ENCODE results near the gene PCYT1B. TPM values are rescaled to one million over a fixed set of nuclear protein-coding genes. Genes with fewer than 3 reads are reported as not detected.

The PCYT1B gene
- total RNA-seq, 4 donors from 2014 or later = 0.87 to 1.9 (median 1.2) TPM

GRCh38 chrX:24648495-24648894, 1.3 kb upstream of the PCYT1B start:
- Histone ChIP-seq H3K27ac (no peak overlapping the region), H3K4me3 (no peak overlapping the region), H3K27me3 (peaks cover 0 to 12% of the 10 kb centered on the region in 2 donors), H3K9me3 (no peaks in the 10 kb centered on the region), H3K36me3 (no peaks in the 10 kb centered on the region), H3K4me1 (peaks cover 0 to 6% (median 0%) of the 10 kb centered on the region in 4 donors)
- WGBS, 2 donors = 74 to 83% methylated on average over 5 to 6 of the region's 6 CpGs
- no peak for DNase-seq (ENCODE audit: low spot score in 2 of 2)
- TF ChIP-seq EP300 (IDR thresholded peaks at IDR 0.05) = no peak
- TF ChIP-seq POLR2A (IDR thresholded peaks at IDR 0.05) = no peak
- TF ChIP-seq CTCF (IDR thresholded peaks at IDR 0.05) = no peak

- peaks cover 0 to 12% of the 10 kb centered on the region in 2 donors for H3K27me3 ChIP-seq
- WGBS, 2 donors = 1 to 17% methylated on average over 13 of the region's 13 CpGs
- no peak for TF ChIP-seq POLR2A (IDR thresholded peaks at IDR 0.05)
- TF ChIP-seq EP300 (IDR thresholded peaks at IDR 0.05) = no peak
- no peak for TF ChIP-seq CTCF (IDR thresholded peaks at IDR 0.05)
- peak overlapping the region; percentile 1 to 43 (median 22) for H3K4me3 ChIP-seq
- H3K27ac ChIP-seq = peak overlapping the region in 2 of 4 donors; percentile 40 to 47
- peaks cover 0 to 6% (median 0%) of the 10 kb centered on the region in 4 donors for H3K4me1 ChIP-seq
- H3K9me3 ChIP-seq = no peaks in the 10 kb centered on the region
- no peaks in the 10 kb centered on the region for H3K36me3 ChIP-seq
- DNase-seq (ENCODE audit: low spot score in 2 of 2) = no peak
Measured at GRCh38 chrX:24646745-24647182, 383 bp downstream of the PCYT1B start.

- Histone ChIP-seq H3K4me3 (peak overlapping the region in 2 of 4 donors; percentile 1 to 43), H3K4me1 (peaks cover 0 to 6% (median 0%) of the 10 kb centered on the region in 4 donors), H3K27me3 (peaks cover 0 to 12% of the 10 kb centered on the region in 2 donors), H3K27ac (no peak overlapping the region), H3K36me3 (no peaks in the 10 kb centered on the region), H3K9me3 (no peaks in the 10 kb centered on the region)
- TF ChIP-seq EP300 (IDR thresholded peaks at IDR 0.05) (no peak), CTCF (IDR thresholded peaks at IDR 0.05) (no peak), POLR2A (IDR thresholded peaks at IDR 0.05) (no peak)
- DNase-seq (ENCODE audit: low spot score in 2 of 2) = no peak
- 28 to 47% methylated on average over 5 to 10 of the region's 10 CpGs for WGBS, 2 donors
Measured at GRCh38 chrX:24646006-24646405, 1.1 kb downstream of the PCYT1B start.

- Histone ChIP-seq H3K9me3 (no peaks in the 10 kb centered on the region), H3K4me1 (peaks cover 0 to 6% (median 0%) of the 10 kb centered on the region in 4 donors), H3K27me3 (peaks cover 0 to 12% of the 10 kb centered on the region in 2 donors), H3K27ac (no peak overlapping the region), H3K4me3 (no peak overlapping the region), H3K36me3 (no peaks in the 10 kb centered on the region)
- no peak for DNase-seq (ENCODE audit: low spot score in 2 of 2)
- no peak for TF ChIP-seq CTCF (IDR thresholded peaks at IDR 0.05)
- TF ChIP-seq POLR2A (IDR thresholded peaks at IDR 0.05) = no peak
- no peak for TF ChIP-seq EP300 (IDR thresholded peaks at IDR 0.05)
Measured at GRCh38 chrX:24643116-24643515, 4.0 kb downstream of the PCYT1B start.

- no peak for TF ChIP-seq CTCF (IDR thresholded peaks at IDR 0.05)
- TF ChIP-seq EP300 (IDR thresholded peaks at IDR 0.05) = no peak
- TF ChIP-seq POLR2A (IDR thresholded peaks at IDR 0.05) = no peak
- WGBS, 2 donors = 57 to 72% methylated on average over 1 of the region's 1 CpG
- Histone ChIP-seq H3K4me1 (no peaks in the 10 kb centered on the region), H3K4me3 (no peak overlapping the region), H3K27ac (no peak overlapping the region), H3K27me3 (no peaks in the 10 kb centered on the region), H3K9me3 (no peaks in the 10 kb centered on the region), H3K36me3 (no peaks in the 10 kb centered on the region)
- no peak for DNase-seq (ENCODE audit: low spot score in 2 of 2)
Measured at GRCh38 chrX:24629701-24630100, 17.4 kb downstream of the PCYT1B start.
